GM12878 (cell line): ENCODE measurements around the gene CELSR3. TPM values are rescaled to one million over a fixed set of nuclear protein-coding genes. Genes with fewer than 3 reads are reported as not detected.

Experiments
- ATAC-seq: fragments of 200-7000 bp; cut with Tn5 transposase; 3 replicates; pipeline ENCODE4 v1.9.1; 2020; ENCODE audit warnings: mild to moderate bottlenecking, moderate library complexity
- BruUV-seq: library from RNA; stranded (reverse); fragments of 400-500 nt; replicated peaks from 2 replicates; lab custom pipeline; 2021; lab: Mats Ljungman, UMichigan
- CTCF ChIA-PET: fragments of 300-600 bp; sonication (Branson Sonifier 250); formaldehyde crosslinking; extraction: SDS; loops from one replicate; lab custom pipeline; 2021; ENCODE audit warnings: inconsistent platforms; lab: Yijun Ruan, JAX
- POLR2A ChIA-PET: fragments of 350-600 bp; formaldehyde crosslinking; extraction: SDS; loops from one replicate; lab custom pipeline; 2021; ENCODE audit warnings: inconsistent platforms; lab: Charles Lee
- RAD21 ChIA-PET: fragments of 300-600 bp; sonication (Branson Sonifier 250); formaldehyde crosslinking; loops from one replicate; lab custom pipeline; 2023; ENCODE audit warnings: antibody characterized with exemption; ENCODE audit not compliant: unreplicated experiment; lab: Charles Lee
- SMC1A ChIA-PET: fragments of 300-600 bp; sonication (Branson Sonifier 250); formaldehyde crosslinking; loops from one replicate; lab custom pipeline; 2023; ENCODE audit not compliant: unreplicated experiment, uncharacterized antibody; lab: Charles Lee
- DNase-seq: peaks from one replicate; pipeline ENCODE4 v3.0.0-alpha.2; 2011; ENCODE audit warnings: low read depth, low spot score
- FAIRE-seq: peaks from 3 replicates; lab custom pipeline; 2011; peaks lifted over from hg19 to GRCh38; lab: Jason Lieb, UNC
- H2AFZ ChIP-seq: 2 replicates; pipeline ENCODE4 v1.6.0; 2011; ENCODE audit warnings: low read depth, low read length, control low read depth; ENCODE audit not compliant: control insufficient read depth
- H3K27ac ChIP-seq: 2 replicates; pipeline ENCODE4 v1.5.1; 2011; ENCODE audit warnings: control low read depth; ENCODE audit not compliant: control insufficient read depth, insufficient read depth
- H3K27me3 ChIP-seq, 2 experiments: replicated peaks in 1 of 2; 2 replicates each; pipeline versions ENCODE4 v1.6.0 to v1.6.1; 2011; ENCODE audit warnings: low read length in 1 of 2; ENCODE audit not compliant: control insufficient read depth in 2 of 2, insufficient read depth in 2 of 2
- H3K36me3 ChIP-seq, 2 experiments: 2 replicates each; pipeline ENCODE4 v1.5.1; 2011; ENCODE audit warnings: low read length in 1 of 2; ENCODE audit not compliant: control insufficient read depth in 2 of 2, insufficient read depth in 2 of 2
- H3K4me1 ChIP-seq: 2 replicates; pipeline ENCODE4 v1.6.1; 2011; ENCODE audit warnings: mild to moderate bottlenecking, low read length, moderate library complexity, mixed read lengths; ENCODE audit not compliant: control insufficient read depth, insufficient read depth
- H3K4me2 ChIP-seq: 2 replicates; pipeline ENCODE4 v1.6.0; 2011; ENCODE audit warnings: control low read depth; ENCODE audit not compliant: control insufficient read depth, insufficient read depth
- H3K4me3 ChIP-seq: fragments of 200-600 bp; sonication (generic); 2 replicates; pipeline ENCODE4 v1.5.1; 2016
- H3K79me2 ChIP-seq: 2 replicates; pipeline ENCODE4 v1.6.0; 2011; ENCODE audit warnings: low read length; ENCODE audit not compliant: control insufficient read depth, insufficient read depth
- H3K9ac ChIP-seq: 2 replicates; pipeline ENCODE4 v1.8.0; 2011; ENCODE audit warnings: low read length, control low read depth, mixed read lengths; ENCODE audit not compliant: control insufficient read depth, insufficient read depth
- H3K9me3 ChIP-seq: replicated peaks from 3 replicates; pipeline ENCODE4 v1.5.1; 2011; ENCODE audit warnings: mild to moderate bottlenecking, low read length; ENCODE audit not compliant: control insufficient read depth, insufficient read depth
- H4K20me1 ChIP-seq: 2 replicates; pipeline ENCODE4 v1.6.0; 2011; ENCODE audit not compliant: control insufficient read depth, insufficient read depth
- BACH1 ChIP-seq: fragments of 450-650 bp; IDR thresholded peaks from 2 replicates; pipeline ENCODE4 v1.6.1; 2017; ENCODE audit warnings: mild to moderate bottlenecking, borderline replicate concordance
- BCL3 ChIP-seq: IDR thresholded peaks from 2 replicates; pipeline ENCODE4 v1.6.1; 2011; ENCODE audit warnings: borderline replicate concordance, low read depth, mild to moderate bottlenecking, moderate library complexity, low read length; ENCODE audit not compliant: insufficient read depth, poor library complexity, severe bottlenecking
- CHD2 ChIP-seq: IDR thresholded peaks from 2 replicates; pipeline ENCODE4 v1.6.1; 2011; ENCODE audit warnings: low read depth, low read length, improper control_type of control experiment, borderline replicate concordance
- CREB1 ChIP-seq: IDR thresholded peaks from 2 replicates; pipeline ENCODE4 v1.6.1; 2012; ENCODE audit warnings: low read depth, mild to moderate bottlenecking, inconsistent platforms
- FOS ChIP-seq: IDR thresholded peaks from 3 replicates; pipeline ENCODE4 v1.6.1; 2011; ENCODE audit warnings: borderline replicate concordance; ENCODE audit not compliant: insufficient read length; ENCODE audit errors: extremely low read depth
- FOXK2 ChIP-seq: fragments of 450-650 bp; IDR thresholded peaks from 2 replicates; pipeline ENCODE4 v1.6.1; 2017; ENCODE audit warnings: mild to moderate bottlenecking, moderate library complexity
- GATAD2B ChIP-seq: fragments of 450-650 bp; conservative IDR thresholded peaks from 2 replicates; pipeline ENCODE4 v1.6.1; 2017; ENCODE audit warnings: low read depth, mild to moderate bottlenecking, moderate library complexity
- IKZF2 ChIP-seq, 2 experiments: fragments of 450-650 bp; IDR thresholded peaks; 2 replicates each; pipeline ENCODE4 v1.6.1; 2017; ENCODE audit warnings: mild to moderate bottlenecking in 2 of 2, moderate library complexity in 2 of 2
- IRF4 ChIP-seq: IDR thresholded peaks from 2 replicates; pipeline ENCODE4 v1.6.1; 2011; ENCODE audit warnings: low read depth, low read length
- IRF5 ChIP-seq: fragments of 450-650 bp; IDR thresholded peaks from 2 replicates; pipeline ENCODE4 v1.6.1; 2017; ENCODE audit warnings: borderline replicate concordance
- SMAD5 ChIP-seq: IDR thresholded peaks from 2 replicates; pipeline ENCODE4 v1.6.1; 2016; ENCODE audit warnings: antibody characterized with exemption, low read depth
- STAT1 ChIP-seq: fragments of 450-650 bp; conservative IDR thresholded peaks from 2 replicates; pipeline ENCODE4 v1.6.1; 2014; ENCODE audit warnings: antibody characterized with exemption, mild to moderate bottlenecking
- SUPT20H ChIP-seq: IDR thresholded peaks from 2 replicates; pipeline ENCODE4 v1.6.1; 2011; ENCODE audit warnings: low read depth, mild to moderate bottlenecking, low read length, moderate library complexity, borderline replicate concordance; ENCODE audit not compliant: control insufficient read depth
- TCF12 ChIP-seq: IDR thresholded peaks from 2 replicates; pipeline ENCODE4 v1.6.1; 2011; ENCODE audit warnings: low read depth, mild to moderate bottlenecking, low read length
- ZSCAN29 ChIP-seq: fragments of 450-650 bp; IDR thresholded peaks from 2 replicates; pipeline ENCODE4 v1.6.1; 2017; ENCODE audit warnings: mild to moderate bottlenecking, moderate library complexity
- WGBS: methylation state at CpG from one replicate; pipeline ENCODE4 v1.1.6; 2016; ENCODE audit warnings: low lambda C conversion rate; ENCODE audit not compliant: insufficient replicate concordance, insufficient coverage; ENCODE audit errors: missing lambda C conversion rate; 5-methylcytosine and 5-hydroxymethylcytosine counted together
- in situ Hi-C: fragments of 300-500 bp; cut with MboI; formaldehyde crosslinking; loops from 9 replicates; pipeline ENCODE4 v1.14.3; 2018; ENCODE audit warnings: mixed read lengths
- intact Hi-C: fragments of 100-400 bp; cut with micrococcal nuclease; formaldehyde crosslinking; loops from one replicate; pipeline ENCODE4 v1.14.2; 2022; ENCODE audit not compliant: unreplicated experiment
- polyA plus RNA-seq, 11 experiments: library from polyadenylated mRNA; depleted of rRNA in 4 of 11; unstranded in 6 of 11; stranded (reverse) in 5 of 11; fragments of >200 nt; fragmentation: Nextera tagmentation in 4 of 11; fragmentation: Illumina TruSeq in 1 of 11; extraction: Ambion mirVana in 4 of 11; extraction: Trizol in 1 of 11; gene quantifications; 1 replicate in 1 of 11; 2 replicates in 10 of 11; pipeline versions ENCODE4 v1.2.1 to v1.2.3, GENCODE V29; 2011 to 2016; ENCODE audit warnings: inconsistent platforms in 2 of 11, missing spikeins in 2 of 11, low read depth in 1 of 11
- total RNA-seq, 4 experiments: library from RNA; depleted of rRNA in 3 of 4; stranded (reverse); fragments of >200 nt in 3 of 4; fragmentation: Illumina TruSeq in 1 of 4; extraction: Trizol in 1 of 4; gene quantifications; 2 replicates each; pipeline versions ENCODE4 v1.2.1 to v1.2.3, GENCODE V29; 2013 to 2021

The CELSR3 gene
- total and polyA plus RNA-seq, 10 of the 15 experiments (the other 5 are each of a cell fraction or from before 2014, with no cell fraction given): 0.08 to 1.6 (median 0.57) TPM

GRCh38 chr3:48664929-48665328, 2.2 kb upstream of the CELSR3 start:
- SMC1A ChIA-PET: no interaction called here
- POLR2A ChIA-PET: interaction anchor here (0.7 to 1.3 kb wide), 3 partner anchors 109 to 1148 kb away, joined by 3 to 4 read pairs (median 3); partner anchors contain the start of genes PFKFB4 and WDR6
- peaks cover 9% of the 10 kb centered on the region for H3K4me1 ChIP-seq
- no TSS peak for BruUV-seq
- no peaks in the 10 kb centered on the region; the same call in 1 of the 3 replicates for H3K9me3 ChIP-seq
- H3K36me3 ChIP-seq: no peaks in the 10 kb centered on the region
- in situ Hi-C loops: no loop called here
- RAD21 ChIA-PET: no interaction called here
- H3K4me2 ChIP-seq: no peak overlapping the region
- H3K27me3 ChIP-seq: peaks cover 0 to 3% of the 10 kb centered on the region in 2 experiments; a peak in 1 of 4 replicates
- TF ChIP-seq STAT1: no peak
- no peak for TF ChIP-seq BCL3
- no peak for TF ChIP-seq FOS
- no peak for TF ChIP-seq SMAD5
- no peak for TF ChIP-seq ZSCAN29
- TF ChIP-seq TCF12: no peak
- TF ChIP-seq BACH1: no peak
- no peak for TF ChIP-seq SUPT20H
- no peak for TF ChIP-seq IRF5
- no peak for TF ChIP-seq IKZF2 (IDR thresholded peaks at IDR 0.05)
- no peak for TF ChIP-seq GATAD2B
- TF ChIP-seq IRF4: no peak
- TF ChIP-seq CHD2: no peak
- TF ChIP-seq CREB1: no peak
- TF ChIP-seq FOXK2: no peak
- TF ChIP-seq, all 136 proteins: peak for 0
- DNase-seq (no peak), ATAC-seq (no peak), FAIRE-seq (no peak)
- intact Hi-C loops: no loop called here
- H3K79me2 ChIP-seq: no peaks in the 10 kb centered on the region
- H2AFZ ChIP-seq: no peak overlapping the region
- no peaks in the 10 kb centered on the region for H4K20me1 ChIP-seq
- 98% methylated on average over 4 of the region's 4 CpGs for WGBS
- H3K27ac ChIP-seq: no peak overlapping the region
- no peak overlapping the region for H3K9ac ChIP-seq
- CTCF ChIA-PET: interaction anchor here (1.1 to 2.2 kb wide), 4 partner anchors 13 to 51 kb away, joined by 3 to 6 read pairs (median 4); no protein-coding TSS in a partner anchor
- no peak overlapping the region for H3K4me3 ChIP-seq
